GM06990 (cell line): ENCODE data around the gene SEMA5B.

Source experiments
- DNase-seq: peaks from one replicate; pipeline ENCODE4 v3.0.0-alpha.2; 2011; ENCODE audit not compliant: insufficient read length; ENCODE audit errors: extremely low read depth
- H3K27me3 ChIP-seq: replicated peaks from 2 replicates; pipeline ENCODE4 v1.6.0; 2011; ENCODE audit warnings: low read length; ENCODE audit not compliant: control insufficient read depth, insufficient read depth
- H3K36me3 ChIP-seq: 2 replicates; pipeline ENCODE4 v1.5.1; 2011; ENCODE audit warnings: low read length; ENCODE audit not compliant: control insufficient read depth, insufficient read depth
- H3K4me3 ChIP-seq: replicated peaks from 2 replicates; pipeline ENCODE4 v1.5.1; 2011; ENCODE audit warnings: low read depth, mild to moderate bottlenecking, control low read depth, low read length
- TF ChIP-seq, protein P1 (sequence below): IDR thresholded peaks from 2 replicates; pipeline ENCODE4 v1.5.1; 2011; ENCODE audit warnings: low read length, control low read depth, mild to moderate bottlenecking, inconsistent platforms; ENCODE audit not compliant: insufficient read depth, poor library complexity, severe bottlenecking

Gene SEMA5B

DNA sequence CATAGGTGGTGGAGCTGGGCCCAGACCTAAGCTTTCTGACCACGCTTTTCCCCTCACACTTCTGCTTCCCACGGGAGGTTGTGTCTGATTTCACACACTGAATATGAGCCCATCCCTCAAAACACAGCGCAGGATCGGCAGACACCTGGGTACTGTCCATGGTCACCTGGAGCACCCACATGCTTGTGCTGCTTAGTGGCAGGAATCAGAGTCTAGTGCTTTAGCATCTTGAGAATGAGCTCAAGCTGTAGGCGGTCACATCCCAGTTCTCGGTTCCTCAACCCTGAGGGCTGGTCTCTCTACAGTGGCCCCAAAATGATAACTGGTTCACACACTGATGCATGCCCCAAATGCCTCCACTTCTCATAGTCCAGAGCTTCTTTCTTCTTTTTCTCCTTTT lies 111.0 kb downstream of the SEMA5B start:
- H3K27me3 ChIP-seq = peaks cover 3% of the 10 kb centered on the region; the same call in 1 of the 2 replicates
- H3K4me3 ChIP-seq = no peak overlapping the region
- TF ChIP-seq, protein P1, sequence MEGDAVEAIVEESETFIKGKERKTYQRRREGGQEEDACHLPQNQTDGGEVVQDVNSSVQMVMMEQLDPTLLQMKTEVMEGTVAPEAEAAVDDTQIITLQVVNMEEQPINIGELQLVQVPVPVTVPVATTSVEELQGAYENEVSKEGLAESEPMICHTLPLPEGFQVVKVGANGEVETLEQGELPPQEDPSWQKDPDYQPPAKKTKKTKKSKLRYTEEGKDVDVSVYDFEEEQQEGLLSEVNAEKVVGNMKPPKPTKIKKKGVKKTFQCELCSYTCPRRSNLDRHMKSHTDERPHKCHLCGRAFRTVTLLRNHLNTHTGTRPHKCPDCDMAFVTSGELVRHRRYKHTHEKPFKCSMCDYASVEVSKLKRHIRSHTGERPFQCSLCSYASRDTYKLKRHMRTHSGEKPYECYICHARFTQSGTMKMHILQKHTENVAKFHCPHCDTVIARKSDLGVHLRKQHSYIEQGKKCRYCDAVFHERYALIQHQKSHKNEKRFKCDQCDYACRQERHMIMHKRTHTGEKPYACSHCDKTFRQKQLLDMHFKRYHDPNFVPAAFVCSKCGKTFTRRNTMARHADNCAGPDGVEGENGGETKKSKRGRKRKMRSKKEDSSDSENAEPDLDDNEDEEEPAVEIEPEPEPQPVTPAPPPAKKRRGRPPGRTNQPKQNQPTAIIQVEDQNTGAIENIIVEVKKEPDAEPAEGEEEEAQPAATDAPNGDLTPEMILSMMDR = no peak
- no peaks in the 10 kb centered on the region for H3K36me3 ChIP-seq
- no peak for DNase-seq

DNA sequence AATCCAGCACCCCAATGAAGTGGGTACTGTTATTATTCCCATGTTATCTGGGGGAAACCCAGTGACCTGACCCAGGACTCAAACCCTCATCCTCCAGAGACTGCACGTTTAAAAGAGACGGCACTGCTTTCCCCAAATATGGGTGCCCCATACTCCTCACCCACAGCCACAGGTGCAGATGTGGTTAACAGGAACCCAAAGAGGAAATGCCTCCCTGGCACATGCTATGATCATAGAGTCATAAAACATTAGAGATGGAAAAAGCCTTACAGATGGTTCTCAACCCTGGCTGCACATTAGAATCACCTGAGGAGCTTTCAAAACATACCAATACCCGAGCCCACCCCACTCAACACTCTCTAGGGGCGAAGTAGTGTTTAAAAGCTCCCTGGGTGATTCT lies 111.5 kb downstream of the SEMA5B start:
- Histone ChIP-seq H3K27me3 (peaks cover 3% of the 10 kb centered on the region; the same call in 1 of the 2 replicates), H3K4me3 (no peak overlapping the region), H3K36me3 (no peaks in the 10 kb centered on the region)
- no peak for DNase-seq
- TF ChIP-seq, protein P1 = no peak

DNA sequence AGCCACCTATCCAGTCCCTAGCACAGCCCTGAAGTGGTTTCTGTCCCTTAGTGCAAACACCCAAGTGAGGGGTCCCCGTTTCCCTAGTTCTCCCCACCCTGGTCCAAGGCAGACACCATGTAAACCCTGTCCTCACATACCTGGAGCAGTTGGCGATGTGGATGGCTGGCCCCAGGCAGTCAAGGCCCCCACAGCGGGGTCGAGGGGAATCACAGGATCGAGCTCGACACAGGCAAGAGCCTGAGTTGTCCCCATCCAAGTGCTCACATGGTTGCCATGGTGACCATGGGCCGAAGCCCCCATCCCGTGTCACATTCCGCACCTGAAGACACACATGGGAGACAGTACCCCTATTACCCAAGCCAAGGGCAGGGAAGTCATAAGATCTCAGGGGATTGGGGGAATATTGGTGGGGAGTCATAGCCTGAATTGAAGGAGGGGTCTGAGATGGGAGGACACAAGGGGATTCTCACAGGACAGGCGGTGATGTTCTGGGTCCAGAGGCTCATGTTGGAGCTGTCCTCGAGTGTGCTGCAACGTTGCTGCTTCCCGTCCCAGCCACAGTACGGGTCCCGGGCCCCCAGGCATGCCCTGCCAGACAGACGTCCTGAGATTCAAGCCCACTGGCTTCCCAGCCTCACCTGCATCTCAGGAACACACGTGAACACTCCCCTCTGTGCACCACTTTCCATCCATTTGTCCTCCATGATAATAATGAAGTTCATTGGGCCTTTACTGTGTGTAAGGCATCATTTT lies 112.1 kb downstream of the SEMA5B start:
- Histone ChIP-seq H3K4me3 (no peak overlapping the region), H3K36me3 (no peaks in the 10 kb centered on the region), H3K27me3 (no peaks in the 10 kb centered on the region; the same call in 1 of the 2 replicates)
- TF ChIP-seq, protein P1 = no peak
- DNase-seq = no peak

DNA sequence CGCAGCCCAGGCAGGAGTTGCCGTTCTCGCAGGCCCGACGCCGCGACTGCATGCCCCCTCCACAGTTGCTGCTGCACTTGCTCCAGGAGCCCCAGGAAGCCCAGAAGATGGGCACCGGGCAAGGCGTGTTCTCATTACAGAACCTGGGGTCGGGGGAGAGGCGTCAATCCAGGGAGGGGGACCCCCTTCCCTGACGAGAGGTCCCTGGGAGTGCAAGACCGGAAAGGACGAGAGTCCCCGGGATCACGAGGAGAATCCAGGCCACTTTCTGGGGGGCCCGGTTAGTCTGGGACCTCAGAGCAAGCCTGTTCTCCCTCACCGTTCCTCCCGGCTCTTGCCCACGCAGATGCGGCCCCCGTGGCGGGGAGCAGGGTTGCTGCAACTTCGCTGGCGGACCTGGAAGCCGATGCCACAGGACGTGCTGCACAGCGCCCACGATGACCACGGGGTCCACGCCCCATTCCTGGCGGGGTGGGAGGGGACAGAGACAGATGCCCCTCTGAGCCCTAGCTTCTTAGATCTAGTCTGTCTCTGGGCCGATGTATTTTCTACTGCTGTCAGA lies 113.9 kb downstream of the SEMA5B start:
- Histone ChIP-seq H3K27me3 (no peaks in the 10 kb centered on the region; the same call in 1 of the 2 replicates), H3K36me3 (no peaks in the 10 kb centered on the region), H3K4me3 (no peak overlapping the region)
- DNase-seq = no peak
- TF ChIP-seq, protein P1 = no peak

- Histone ChIP-seq H3K27me3 (no peaks in the 10 kb centered on the region; the same call in 1 of the 2 replicates), H3K36me3 (no peaks in the 10 kb centered on the region), H3K4me3 (no peak overlapping the region)
- TF ChIP-seq, protein P1 = no peak
- no peak for DNase-seq
These were observed 114.6 kb downstream of the SEMA5B start for GRCh38 chr3:122912772-122913538.
